ENCODE data around the gene CHFR.
"Not testable (repeated sequence)": the region's sequence is repeated elsewhere in the genome, so short reads cannot be mapped to it uniquely, and the experiment has no call there.

Gene CHFR, protein sequence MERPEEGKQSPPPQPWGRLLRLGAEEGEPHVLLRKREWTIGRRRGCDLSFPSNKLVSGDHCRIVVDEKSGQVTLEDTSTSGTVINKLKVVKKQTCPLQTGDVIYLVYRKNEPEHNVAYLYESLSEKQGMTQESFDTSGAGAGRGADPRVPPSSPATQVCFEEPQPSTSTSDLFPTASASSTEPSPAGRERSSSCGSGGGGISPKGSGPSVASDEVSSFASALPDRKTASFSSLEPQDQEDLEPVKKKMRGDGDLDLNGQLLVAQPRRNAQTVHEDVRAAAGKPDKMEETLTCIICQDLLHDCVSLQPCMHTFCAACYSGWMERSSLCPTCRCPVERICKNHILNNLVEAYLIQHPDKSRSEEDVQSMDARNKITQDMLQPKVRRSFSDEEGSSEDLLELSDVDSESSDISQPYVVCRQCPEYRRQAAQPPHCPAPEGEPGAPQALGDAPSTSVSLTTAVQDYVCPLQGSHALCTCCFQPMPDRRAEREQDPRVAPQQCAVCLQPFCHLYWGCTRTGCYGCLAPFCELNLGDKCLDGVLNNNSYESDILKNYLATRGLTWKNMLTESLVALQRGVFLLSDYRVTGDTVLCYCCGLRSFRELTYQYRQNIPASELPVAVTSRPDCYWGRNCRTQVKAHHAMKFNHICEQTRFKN

GRCh38 chr12:132887513-132888351 is at the start of gene CHFR:
TSS of gene CHFR (minus strand) at chr12:132887605. CDS start at chr12:132887328, 277 bp downstream.
- no peaks in the 10 kb centered on the region for H3K4me1 ChIP-seq (ENCODE audit: low read depth, poor library complexity, severe bottlenecking)
- H3K79me2 ChIP-seq (ENCODE audit: insufficient read depth, low read depth), result no peaks in the 10 kb centered on the region
- no peak within 1 kb of the TSS for H3K4me2 ChIP-seq
- no peak within 1 kb of the TSS for H3K4me3 ChIP-seq (IDR thresholded peaks at IDR 0.05; ENCODE audit: insufficient read depth, low read depth, low read length)
- TF ChIP-seq CTCF (conservative IDR thresholded peaks at IDR 0.05; ENCODE audit: low read depth, low read length), result no peak
- no peak within 1 kb of the TSS for H2AFZ ChIP-seq (ENCODE audit: low read depth)
- H3K9ac ChIP-seq, result no peak within 1 kb of the TSS
- no peaks in the 10 kb centered on the region for H4K20me1 ChIP-seq (ENCODE audit: insufficient read depth)
- no peaks in the 10 kb centered on the region for H3K27me3 ChIP-seq (ENCODE audit: insufficient read depth, low read depth)
- no peaks in the 10 kb centered on the region for H3K36me3 ChIP-seq (ENCODE audit: insufficient read depth)
- H3K27ac ChIP-seq, result no peak within 1 kb of the TSS

GRCh38 chr12:132936921-132937320 is 49.5 kb upstream of the CHFR start:
- H2AFZ ChIP-seq (ENCODE audit: low read depth); H4K20me1 ChIP-seq (ENCODE audit: insufficient read depth); H3K36me3 ChIP-seq (ENCODE audit: insufficient read depth); H3K27ac ChIP-seq; H3K4me1 ChIP-seq (ENCODE audit: low read depth, poor library complexity, severe bottlenecking); H3K4me2 ChIP-seq; H3K27me3 ChIP-seq (ENCODE audit: insufficient read depth, low read depth); H3K79me2 ChIP-seq (ENCODE audit: insufficient read depth, low read depth); H3K4me3 ChIP-seq (IDR thresholded peaks at IDR 0.05; ENCODE audit: insufficient read depth, low read depth, low read length); H3K9ac ChIP-seq: not testable (repeated sequence)

DNA sequence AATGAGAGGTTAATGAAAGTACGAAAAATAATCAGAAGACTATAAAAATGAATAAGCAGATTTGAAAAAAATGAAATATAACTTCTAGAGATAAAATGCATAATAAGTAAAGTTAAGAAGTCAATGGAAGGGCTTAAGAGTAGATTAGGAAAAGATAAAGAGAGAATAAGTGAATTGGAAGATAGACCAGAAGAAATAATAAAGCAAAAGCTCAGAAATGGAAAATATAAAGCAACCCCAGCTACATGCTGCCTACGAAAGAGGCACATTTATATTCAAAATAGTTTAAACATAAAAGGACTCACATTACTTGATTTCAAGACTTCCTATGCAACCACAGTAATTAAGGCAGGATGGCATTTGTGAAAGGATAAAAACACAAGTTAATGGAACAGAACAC is 48.8 kb upstream of the CHFR start:
- Histone ChIP-seq H3K27me3 (ENCODE audit: insufficient read depth, low read depth) (no peaks in the 10 kb centered on the region), H3K27ac (no peak overlapping the region), H4K20me1 (ENCODE audit: insufficient read depth) (no peaks in the 10 kb centered on the region), H3K79me2 (ENCODE audit: insufficient read depth, low read depth) (no peaks in the 10 kb centered on the region), H2AFZ (ENCODE audit: low read depth) (no peak overlapping the region), H3K4me1 (ENCODE audit: low read depth, poor library complexity, severe bottlenecking) (no peaks in the 10 kb centered on the region), H3K4me2 (no peak overlapping the region), H3K9ac (no peak overlapping the region), H3K36me3 (ENCODE audit: insufficient read depth) (no peaks in the 10 kb centered on the region), H3K4me3 (IDR thresholded peaks at IDR 0.05; ENCODE audit: insufficient read depth, low read depth, low read length) (no peak overlapping the region)
- TF ChIP-seq CTCF (conservative IDR thresholded peaks at IDR 0.05; ENCODE audit: low read depth, low read length), result no peak

DNA sequence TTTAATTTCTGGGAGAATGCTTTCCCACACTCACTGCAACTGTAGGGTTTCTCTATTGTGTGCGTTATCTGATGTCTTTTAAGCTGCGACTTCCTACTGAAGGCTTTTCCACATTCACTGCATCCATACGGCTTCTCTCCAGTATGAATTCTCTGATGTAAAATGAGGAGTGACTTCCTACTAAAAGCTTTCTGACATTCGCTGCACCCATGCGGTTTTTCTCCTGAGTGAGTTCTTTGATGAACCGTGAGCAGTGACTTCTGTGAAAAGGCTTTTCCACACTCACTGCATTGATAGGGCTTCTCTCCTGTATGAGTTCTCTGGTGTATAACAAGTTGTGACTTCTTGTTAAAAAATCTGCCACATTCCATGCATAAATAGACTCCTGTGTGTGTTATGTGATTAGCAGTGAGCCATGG is 39.0 kb upstream of the CHFR start:
- no peaks in the 10 kb centered on the region for H3K36me3 ChIP-seq (ENCODE audit: insufficient read depth)
- no peak overlapping the region for H3K27ac ChIP-seq
- no peaks in the 10 kb centered on the region for H3K79me2 ChIP-seq (ENCODE audit: insufficient read depth, low read depth)
- no peaks in the 10 kb centered on the region for H3K27me3 ChIP-seq (ENCODE audit: insufficient read depth, low read depth)
- no peak overlapping the region for H3K4me2 ChIP-seq
- H3K4me1 ChIP-seq (ENCODE audit: low read depth, poor library complexity, severe bottlenecking), result no peaks in the 10 kb centered on the region
- no peaks in the 10 kb centered on the region for H4K20me1 ChIP-seq (ENCODE audit: insufficient read depth)
- no peak overlapping the region for H3K4me3 ChIP-seq (IDR thresholded peaks at IDR 0.05; ENCODE audit: insufficient read depth, low read depth, low read length)
- no peak overlapping the region for H3K9ac ChIP-seq
- no peak overlapping the region for H2AFZ ChIP-seq (ENCODE audit: low read depth)
- no peak for TF ChIP-seq CTCF (conservative IDR thresholded peaks at IDR 0.05; ENCODE audit: low read depth, low read length)
